K562 (cell line): ENCODE results near the gene ARHGAP24.

ENCODE experiments used
- CREBBP ChIP-seq: IDR thresholded peaks from one replicate; pipeline ENCODE4 v1.6.1; 2012; ENCODE audit warnings: low read depth, mild to moderate bottlenecking, control low read depth, inconsistent platforms, low read length
- ERF ChIP-seq: fragments of 450-650 bp; formaldehyde crosslinking; IDR thresholded peaks from 2 replicates; pipeline ENCODE4 v1.4.0; 2020; ENCODE audit warnings: mild to moderate bottlenecking, mixed read lengths
- EZH2 ChIP-seq: IDR thresholded peaks from 2 replicates; pipeline ENCODE4 v1.6.1; 2012; ENCODE audit warnings: low read depth, mild to moderate bottlenecking, inconsistent platforms, low read length, borderline replicate concordance
- KAT8 ChIP-seq: fragments of 450-650 bp; IDR thresholded peaks from 2 replicates; pipeline ENCODE4 v1.6.1; 2016; ENCODE audit warnings: low read depth, mild to moderate bottlenecking
- L3MBTL2 ChIP-seq: fragments of 450-650 bp; IDR thresholded peaks from 2 replicates; pipeline ENCODE4 v1.6.1; 2016; ENCODE audit warnings: mild to moderate bottlenecking, moderate library complexity
- MAFF ChIP-seq: IDR thresholded peaks from 2 replicates; pipeline ENCODE4 v1.6.1; 2012; ENCODE audit warnings: low read length, improper control_type of control experiment
- POLR2A ChIP-seq: fragments of 450-650 bp; conservative IDR thresholded peaks from 2 replicates; pipeline ENCODE4 v1.6.1; 2016
- RAD51 ChIP-seq: fragments of 450-650 bp; IDR thresholded peaks from 2 replicates; pipeline ENCODE4 v1.7.1; 2016; ENCODE audit warnings: low read depth, mild to moderate bottlenecking, borderline replicate concordance
- ZNF232 ChIP-seq: sonication (generic); formaldehyde crosslinking; IDR thresholded peaks from 2 replicates; pipeline ENCODE4 v1.8.0; 2022; ENCODE audit warnings: mild to moderate bottlenecking, missing genetic modification reagents
- ZNF583 ChIP-seq: fragments of 250-450 bp; sonication (Bioruptor Pico); IDR thresholded peaks from 2 replicates; pipeline ENCODE4 v1.4.0; 2020
- TF ChIP-seq, protein P1 (sequence below): sonication (generic); formaldehyde crosslinking; IDR thresholded peaks from 2 replicates; pipeline ENCODE4 v1.8.0; 2022; ENCODE audit warnings: mild to moderate bottlenecking, missing genetic modification reagents

DNA sequence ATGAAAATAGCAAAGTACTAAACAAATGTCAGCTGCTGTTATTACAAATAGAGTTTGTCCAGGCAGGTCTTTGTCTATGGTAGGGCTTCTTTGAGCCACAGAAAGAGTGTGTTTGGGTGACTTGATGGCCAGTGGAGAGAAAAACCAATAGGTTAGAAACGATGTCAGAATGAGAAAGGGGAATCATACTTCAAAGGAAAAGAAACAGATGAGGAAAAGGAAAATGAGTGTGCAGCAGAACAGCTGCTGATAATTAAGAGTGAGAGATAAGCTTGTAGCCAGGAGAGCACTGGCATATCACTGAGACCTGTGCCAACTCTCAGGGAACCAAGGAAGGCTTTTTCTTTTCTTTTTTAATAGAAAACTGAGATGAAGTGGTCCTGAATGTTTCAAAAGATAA lies 257.2 kb downstream of the ARHGAP24 start:
- TF ChIP-seq MAFF (no peak), ZNF583 (CRISPR knock-in tag) (no peak), ZNF232 (CRISPR knock-in tag) (no peak), ERF (CRISPR knock-in tag) (no peak), POLR2A (no peak), KAT8 (no peak), EZH2 (no peak), L3MBTL2 (no peak), CREBBP (no peak), RAD51 (no peak)
- TF ChIP-seq, protein P1, sequence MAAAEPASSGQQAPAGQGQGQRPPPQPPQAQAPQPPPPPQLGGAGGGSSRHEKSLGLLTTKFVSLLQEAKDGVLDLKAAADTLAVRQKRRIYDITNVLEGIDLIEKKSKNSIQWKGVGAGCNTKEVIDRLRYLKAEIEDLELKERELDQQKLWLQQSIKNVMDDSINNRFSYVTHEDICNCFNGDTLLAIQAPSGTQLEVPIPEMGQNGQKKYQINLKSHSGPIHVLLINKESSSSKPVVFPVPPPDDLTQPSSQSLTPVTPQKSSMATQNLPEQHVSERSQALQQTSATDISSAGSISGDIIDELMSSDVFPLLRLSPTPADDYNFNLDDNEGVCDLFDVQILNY (CRISPR knock-in tag), result no peak
